ENCODE measurements around the gene SIK2. TPM values are rescaled to one million over a fixed set of nuclear protein-coding genes. Genes with fewer than 3 reads are reported as not detected.
A peak's percentile ranks its signal among the peaks of the same experiment; 100 is the strongest.

SIK2 gene
- total RNA-seq, 3 donors from 2014 or later (not counting 1 experiment from before 2014, with no cell fraction given), result 7.1 to 14.3 (median 8.4) TPM

DNA sequence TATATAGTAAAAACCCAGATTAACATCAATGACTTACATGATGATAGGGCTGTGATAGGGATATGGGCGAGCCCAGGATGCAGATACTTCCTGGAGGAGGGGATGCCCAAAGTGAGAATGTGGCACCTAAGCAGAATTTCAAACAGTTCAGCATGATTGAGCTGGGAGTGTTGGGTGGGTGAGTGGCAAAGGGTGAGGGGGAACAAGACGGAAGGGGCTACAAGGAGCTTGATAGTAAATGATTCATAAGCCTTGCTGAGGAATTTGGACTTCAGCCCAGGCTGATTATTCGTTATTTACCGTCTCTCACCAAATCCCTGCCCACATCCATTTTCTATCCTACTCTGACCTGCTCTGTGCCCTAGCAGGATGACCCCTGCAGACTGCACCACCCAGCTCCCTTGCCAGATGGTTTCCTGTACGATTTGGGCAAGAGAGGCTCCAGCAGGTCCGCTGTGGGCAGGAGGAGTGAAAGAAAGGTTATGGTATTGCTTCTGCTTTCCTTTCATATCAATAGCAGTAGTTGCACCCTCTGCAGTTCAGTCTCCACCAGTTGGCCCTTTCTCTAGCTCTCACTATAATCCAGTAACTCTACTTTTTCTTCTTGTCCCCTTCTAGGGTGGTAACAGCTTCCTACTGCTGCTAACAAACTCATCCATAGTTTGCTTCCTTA is 30.3 kb upstream of the SIK2 start:
- no peaks in the 10 kb centered on the region for H3K27me3 ChIP-seq (ENCODE audit: control insufficient read depth, insufficient read depth, low read length)
- TF ChIP-seq, protein P1, sequence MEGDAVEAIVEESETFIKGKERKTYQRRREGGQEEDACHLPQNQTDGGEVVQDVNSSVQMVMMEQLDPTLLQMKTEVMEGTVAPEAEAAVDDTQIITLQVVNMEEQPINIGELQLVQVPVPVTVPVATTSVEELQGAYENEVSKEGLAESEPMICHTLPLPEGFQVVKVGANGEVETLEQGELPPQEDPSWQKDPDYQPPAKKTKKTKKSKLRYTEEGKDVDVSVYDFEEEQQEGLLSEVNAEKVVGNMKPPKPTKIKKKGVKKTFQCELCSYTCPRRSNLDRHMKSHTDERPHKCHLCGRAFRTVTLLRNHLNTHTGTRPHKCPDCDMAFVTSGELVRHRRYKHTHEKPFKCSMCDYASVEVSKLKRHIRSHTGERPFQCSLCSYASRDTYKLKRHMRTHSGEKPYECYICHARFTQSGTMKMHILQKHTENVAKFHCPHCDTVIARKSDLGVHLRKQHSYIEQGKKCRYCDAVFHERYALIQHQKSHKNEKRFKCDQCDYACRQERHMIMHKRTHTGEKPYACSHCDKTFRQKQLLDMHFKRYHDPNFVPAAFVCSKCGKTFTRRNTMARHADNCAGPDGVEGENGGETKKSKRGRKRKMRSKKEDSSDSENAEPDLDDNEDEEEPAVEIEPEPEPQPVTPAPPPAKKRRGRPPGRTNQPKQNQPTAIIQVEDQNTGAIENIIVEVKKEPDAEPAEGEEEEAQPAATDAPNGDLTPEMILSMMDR (IDR thresholded peaks at IDR 0.05), result no peak
- no peak overlapping the region for H3K4me3 Mint-ChIP-seq
- peaks cover 5 to 7% of the 10 kb centered on the region in 2 donors for H3K27me3 Mint-ChIP-seq (ENCODE audit: low read depth in 2 of 2)
- H3K4me3 ChIP-seq (ENCODE audit: low read length), result no peak overlapping the region
- 54% methylated on average over 6 of the region's 6 CpGs for WGBS (ENCODE audit: insufficient coverage)
- H3K36me3 ChIP-seq (ENCODE audit: control insufficient read depth, insufficient read depth, low read length), result no peaks in the 10 kb centered on the region
- no peaks in the 10 kb centered on the region for H3K9me3 Mint-ChIP-seq
- no peak overlapping the region for H3K27ac ChIP-seq (ENCODE audit: low read length)
- no peaks in the 10 kb centered on the region for H3K9me3 ChIP-seq (ENCODE audit: control insufficient read depth, insufficient read depth, low read length)
- H3K4me1 ChIP-seq (ENCODE audit: control insufficient read depth, insufficient read depth, low read length), result no peaks in the 10 kb centered on the region
- no peaks in the 10 kb centered on the region for H3K36me3 Mint-ChIP-seq
- no peak for ATAC-seq
- no peak overlapping the region for H3K27ac Mint-ChIP-seq
- H3K4me1 Mint-ChIP-seq, result peaks cover 0 to 10% of the 10 kb centered on the region in 2 donors
- no peak for DNase-seq
- intact Hi-C loops (cut with micrococcal nuclease), result no loop called here

DNA sequence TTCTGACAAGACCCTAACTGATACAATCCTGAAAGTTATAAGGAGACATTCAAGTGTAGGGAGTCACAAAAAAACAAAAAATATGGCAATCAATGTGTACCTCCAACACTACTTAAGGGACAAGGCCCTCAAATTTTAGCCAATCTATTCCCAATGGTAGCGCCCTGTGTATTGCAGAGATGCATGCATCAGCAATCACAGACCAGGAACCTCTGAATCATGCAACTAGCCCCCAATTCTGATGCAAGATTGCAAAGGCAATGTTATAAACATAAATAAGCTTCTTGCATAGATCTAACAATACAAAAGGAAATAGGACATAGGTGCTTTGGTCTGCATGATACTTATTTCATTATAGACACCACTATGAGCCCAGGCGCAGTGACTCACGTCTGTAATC is 29.7 kb upstream of the SIK2 start:
- H3K4me3 ChIP-seq (ENCODE audit: low read length), result no peak overlapping the region
- no peak for ATAC-seq
- no peaks in the 10 kb centered on the region for H3K9me3 ChIP-seq (ENCODE audit: control insufficient read depth, insufficient read depth, low read length)
- WGBS (ENCODE audit: insufficient coverage), result 94% methylated on average over 3 of the region's 3 CpGs
- Mint-ChIP-seq H3K9me3 (no peaks in the 10 kb centered on the region), H3K4me3 (no peak overlapping the region), H3K27me3 (ENCODE audit: low read depth in 2 of 2) (peaks cover 5 to 7% of the 10 kb centered on the region in 2 donors), H3K36me3 (no peaks in the 10 kb centered on the region), H3K27ac (no peak overlapping the region), H3K4me1 (peaks cover 0 to 10% of the 10 kb centered on the region in 2 donors)
- H3K4me1 ChIP-seq (ENCODE audit: control insufficient read depth, insufficient read depth, low read length), result no peaks in the 10 kb centered on the region
- no peak overlapping the region for H3K27ac ChIP-seq (ENCODE audit: low read length)
- H3K36me3 ChIP-seq (ENCODE audit: control insufficient read depth, insufficient read depth, low read length), result no peaks in the 10 kb centered on the region
- TF ChIP-seq, protein P1 (IDR thresholded peaks at IDR 0.05), result no peak
- intact Hi-C loops (cut with micrococcal nuclease), result no loop called here
- H3K27me3 ChIP-seq (ENCODE audit: control insufficient read depth, insufficient read depth, low read length), result no peaks in the 10 kb centered on the region
- no peak for DNase-seq

DNA sequence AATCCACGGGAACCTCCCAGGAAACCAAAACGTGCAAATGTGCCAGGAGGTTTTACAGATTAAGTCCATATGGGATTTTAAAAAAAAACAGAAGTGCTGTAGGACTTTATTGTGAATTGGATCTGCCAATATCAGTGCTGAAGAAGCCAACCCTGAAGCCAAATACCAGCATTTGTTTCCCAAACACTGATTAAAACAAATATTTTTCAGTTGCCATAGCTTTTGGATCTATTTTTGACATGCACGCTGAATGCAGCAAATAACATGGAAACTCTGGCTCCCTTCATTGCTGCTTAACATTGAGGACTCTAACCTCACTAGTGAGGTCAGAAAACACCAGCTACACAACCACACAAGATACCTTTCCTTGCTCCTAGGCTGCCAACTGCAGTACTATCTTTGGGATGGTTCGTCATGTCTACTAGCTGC is 28.4 kb upstream of the SIK2 start:
- intact Hi-C loops (cut with micrococcal nuclease), result no loop called here
- H3K4me3 Mint-ChIP-seq, result peak overlapping the region; percentile 70
- H3K27ac Mint-ChIP-seq, result peak overlapping the region in 1 of 2 donors; percentile 77
- Histone ChIP-seq H3K4me3 (ENCODE audit: low read length) (no peak overlapping the region), H3K36me3 (ENCODE audit: control insufficient read depth, insufficient read depth, low read length) (no peaks in the 10 kb centered on the region), H3K4me1 (ENCODE audit: control insufficient read depth, insufficient read depth, low read length) (no peaks in the 10 kb centered on the region), H3K27ac (ENCODE audit: low read length) (no peak overlapping the region), H3K27me3 (ENCODE audit: control insufficient read depth, insufficient read depth, low read length) (no peaks in the 10 kb centered on the region), H3K9me3 (ENCODE audit: control insufficient read depth, insufficient read depth, low read length) (no peaks in the 10 kb centered on the region)
- DNase-seq (no peak), ATAC-seq (no peak)
- H3K4me1 Mint-ChIP-seq, result peaks cover 0 to 10% of the 10 kb centered on the region in 2 donors
- H3K36me3 Mint-ChIP-seq, result no peaks in the 10 kb centered on the region
- TF ChIP-seq, protein P1 (IDR thresholded peaks at IDR 0.05), result no peak
- H3K27me3 Mint-ChIP-seq (ENCODE audit: low read depth in 2 of 2), result peaks cover 5 to 7% of the 10 kb centered on the region in 2 donors
- WGBS (ENCODE audit: insufficient coverage), result 66% methylated on average over 4 of the region's 4 CpGs
- H3K9me3 Mint-ChIP-seq, result no peaks in the 10 kb centered on the region

Data from natural killer cell (primary cell).